GM18519 (cell line): ENCODE results near the gene MED8.
"Not testable (repeated sequence)": the region's sequence is repeated elsewhere in the genome, so short reads cannot be mapped to it uniquely, and the experiment has no call there.

Experiments
- ATAC-seq: cut with Tn5 transposase; IDR thresholded peaks from one replicate; pipeline ENCODE4 v1.9.1; 2021; ENCODE audit warnings: mild to moderate bottlenecking, moderate library complexity; ENCODE audit not compliant: unreplicated experiment, low FRiP score

Gene MED8

GRCh38 chr1:43422995-43423671 is 33.5 kb upstream of the MED8 start:
- no peak for ATAC-seq

GRCh38 chr1:43421976-43422750 is 32.6 kb upstream of the MED8 start:
- ATAC-seq, result no peak

DNA sequence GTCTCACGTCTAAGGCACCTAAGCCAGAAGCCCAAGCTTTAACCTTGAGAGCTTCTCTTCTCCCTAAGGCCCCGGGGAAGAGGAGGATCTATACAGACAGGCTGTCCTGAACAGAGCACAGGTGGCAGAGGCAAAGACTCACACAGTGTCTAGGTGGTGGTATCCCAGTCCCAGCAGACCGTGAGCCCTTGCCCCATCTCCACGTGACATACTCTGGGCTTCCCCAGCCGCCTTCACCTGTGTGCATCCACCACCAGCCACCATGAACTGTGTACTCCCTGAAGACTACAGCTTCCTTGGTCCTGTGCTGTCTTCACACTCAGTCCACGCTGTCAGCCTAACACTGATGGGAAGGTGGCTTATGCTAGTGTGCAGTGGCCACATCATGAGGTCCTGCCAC is 31.8 kb upstream of the MED8 start:
- ATAC-seq, result no peak

- ATAC-seq, result no peak
Measured at GRCh38 chr1:43420874-43421273, 31.3 kb upstream of the MED8 start.

DNA sequence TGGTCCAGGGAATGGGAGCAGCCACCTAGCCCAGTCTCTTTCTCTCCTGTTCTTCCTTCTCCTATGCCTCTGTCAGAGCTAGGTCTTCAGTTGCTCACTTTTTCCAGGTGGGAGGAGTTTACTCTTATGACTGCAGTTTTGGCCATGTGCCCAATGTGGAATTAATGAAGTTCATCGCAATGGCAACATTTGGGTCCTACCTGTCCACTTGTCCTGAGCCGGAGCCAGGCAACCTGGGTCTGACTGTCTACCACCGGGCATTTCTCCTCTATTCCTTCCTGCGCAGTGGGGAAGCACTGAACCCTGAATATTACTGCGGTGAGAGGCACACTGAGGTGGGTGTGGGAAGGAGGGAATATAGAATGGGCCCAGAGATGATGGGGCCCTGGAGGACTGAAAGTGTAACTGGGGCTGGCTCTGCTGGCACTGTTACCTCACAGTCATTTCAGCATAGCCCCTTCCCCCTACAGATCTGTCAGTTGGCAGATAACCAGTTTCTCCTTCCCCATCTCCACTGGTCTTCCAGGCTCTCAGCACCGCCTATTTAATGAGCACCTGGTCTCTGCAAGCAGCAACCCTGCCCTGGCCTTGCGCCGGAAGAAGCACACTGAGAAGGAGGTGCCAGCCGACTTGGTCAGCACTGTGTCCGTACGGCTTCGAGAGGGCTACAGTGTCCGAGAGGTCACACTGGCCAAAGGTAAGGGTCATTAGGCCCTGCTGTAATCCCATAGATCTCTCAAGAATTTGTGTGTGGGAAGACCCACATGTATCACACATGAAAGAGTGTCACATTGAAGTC is 30.2 kb upstream of the MED8 start:
- ATAC-seq, result no peak

DNA sequence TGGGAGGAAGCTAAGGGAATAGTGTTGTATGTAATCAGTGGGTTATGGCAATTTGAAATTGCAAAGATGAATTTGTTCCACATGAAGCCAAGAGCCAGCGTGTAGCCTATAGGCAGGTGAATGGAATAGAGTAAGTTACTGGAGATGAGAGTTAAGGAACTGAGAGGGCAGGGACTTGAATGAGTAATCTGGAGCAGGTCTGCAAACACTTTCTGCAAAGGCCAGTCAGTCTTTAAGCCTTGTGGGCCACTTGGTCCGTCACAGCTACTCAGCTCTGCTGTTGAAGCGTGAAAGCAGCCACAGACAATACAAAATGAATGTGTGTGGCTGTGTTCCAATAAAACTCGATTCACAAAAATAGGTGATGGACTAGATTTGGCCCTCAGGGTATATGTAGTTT is 29.3 kb upstream of the MED8 start:
- ATAC-seq, result no peak

DNA sequence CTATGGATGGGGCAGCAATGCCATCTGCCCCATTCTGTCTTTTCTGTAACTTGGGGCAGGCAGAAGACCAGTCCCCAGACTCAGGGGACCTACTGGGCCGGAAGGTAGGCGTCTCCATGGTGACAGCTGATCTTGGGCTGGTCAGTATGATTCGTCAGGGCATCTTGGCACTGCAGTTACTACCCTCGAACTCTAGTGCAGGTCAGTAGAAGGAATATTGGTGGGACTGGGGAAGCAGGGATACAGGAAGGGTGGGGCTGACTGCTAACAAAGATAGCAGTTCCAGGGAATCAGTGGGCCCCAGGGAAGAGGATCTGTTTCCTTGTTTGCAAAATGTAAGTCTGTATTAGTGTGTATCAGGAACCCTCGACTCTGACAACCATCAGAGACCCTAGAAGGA is 26.3 kb upstream of the MED8 start:
- no peak for ATAC-seq

DNA sequence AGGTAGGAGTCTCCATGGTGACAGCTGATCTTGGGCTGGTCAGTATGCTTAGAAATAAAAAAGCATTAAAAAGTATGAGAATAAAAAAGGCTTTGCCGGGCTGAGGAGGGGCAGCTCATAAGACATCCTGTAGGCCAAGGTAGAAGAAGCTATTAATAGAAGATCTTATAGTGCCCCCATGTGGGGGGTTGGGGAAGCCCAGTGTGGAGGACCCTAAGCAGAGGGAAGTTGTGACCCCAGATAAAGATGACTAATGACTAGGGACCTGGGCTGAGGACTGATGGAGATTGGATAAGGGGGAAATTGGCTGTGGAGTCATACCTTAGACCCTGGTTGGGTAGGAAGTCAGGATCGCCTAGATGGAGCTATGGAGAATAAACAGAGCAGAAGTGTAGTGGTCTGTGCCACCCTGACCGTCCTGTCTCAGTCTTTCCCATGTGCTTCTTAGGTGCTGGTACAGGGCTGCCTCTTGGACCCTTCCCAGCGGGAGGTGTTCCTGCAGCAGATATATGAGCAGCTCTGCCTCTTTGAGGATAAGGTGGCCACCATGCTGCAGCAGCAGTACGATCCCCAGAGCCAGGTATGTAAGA is 25.1 kb upstream of the MED8 start:
- no peak for ATAC-seq

DNA sequence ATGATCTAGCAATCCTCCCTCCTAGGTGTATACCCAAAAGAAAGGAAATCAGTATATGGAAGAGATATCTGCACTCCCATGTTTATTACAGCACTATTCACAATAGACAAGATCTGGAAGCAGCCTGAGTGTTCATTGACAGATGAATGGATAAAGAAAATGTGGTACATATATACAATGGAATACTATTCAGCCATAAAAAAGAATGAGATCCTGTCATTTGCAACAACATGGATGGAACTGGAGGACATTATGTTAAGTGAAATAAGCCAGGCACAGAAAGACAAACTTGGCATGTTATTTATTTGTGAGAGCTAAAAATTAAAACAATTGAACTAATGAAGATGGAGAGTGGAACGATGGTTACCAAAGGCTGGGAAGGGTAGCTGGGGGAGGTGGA is 23.8 kb upstream of the MED8 start:
- not testable (repeated sequence) for ATAC-seq

DNA sequence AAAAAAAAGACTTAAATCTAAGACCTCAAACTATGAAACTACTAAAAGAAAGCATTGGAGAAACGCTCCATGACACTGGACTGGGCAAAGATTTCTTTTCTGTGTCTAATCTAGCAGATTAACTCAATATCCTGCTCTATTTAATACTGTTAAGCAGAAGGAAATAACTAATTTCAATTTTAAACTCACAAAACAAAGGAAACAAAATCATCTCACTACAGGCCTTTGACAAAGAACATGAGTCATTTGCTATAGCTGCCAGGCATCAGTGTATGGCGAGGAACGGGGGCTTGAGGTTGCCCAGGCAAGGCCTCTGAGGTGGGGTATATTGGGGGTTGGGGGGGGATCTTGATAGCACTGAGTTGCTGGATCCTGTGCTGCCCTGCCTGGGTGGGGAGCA is 21.0 kb upstream of the MED8 start:
- no peak for ATAC-seq

GRCh38 chr1:43405876-43406234 is 16.3 kb upstream of the MED8 start:
- no peak for ATAC-seq

DNA sequence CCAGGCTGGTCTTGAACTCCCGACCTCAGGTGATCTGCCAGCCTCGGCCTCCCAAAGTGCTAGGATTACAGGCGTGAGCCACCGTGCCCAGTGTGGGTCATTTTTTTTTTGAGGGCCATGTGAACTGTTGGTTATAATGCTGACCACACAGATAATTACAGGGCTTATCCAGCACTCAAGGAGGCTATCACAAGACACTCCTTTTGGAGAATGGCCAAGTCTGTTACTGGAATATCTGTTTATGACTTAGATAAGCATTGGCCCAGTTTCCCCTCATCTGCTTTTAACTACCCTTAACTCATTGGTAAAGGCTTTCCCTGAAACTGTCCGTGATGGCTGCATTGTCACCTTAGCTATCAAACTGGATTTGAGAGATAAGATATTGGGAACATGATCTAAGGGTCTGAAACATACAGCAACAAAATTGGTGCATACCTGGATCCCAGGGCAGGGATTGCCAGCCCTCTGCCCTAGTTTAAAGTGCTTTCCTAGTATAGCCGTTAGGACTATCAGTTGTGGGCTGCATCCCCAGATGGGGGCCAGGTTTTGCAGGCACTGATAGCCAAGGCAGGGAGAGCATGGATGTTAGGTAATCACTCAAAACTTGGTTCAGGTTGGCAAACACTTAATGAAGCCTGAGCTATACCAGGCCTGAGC is 15.7 kb upstream of the MED8 start:
- no peak for ATAC-seq

- ATAC-seq, result no peak
Measured at GRCh38 chr1:43404353-43404752, 14.8 kb upstream of the MED8 start.

DNA sequence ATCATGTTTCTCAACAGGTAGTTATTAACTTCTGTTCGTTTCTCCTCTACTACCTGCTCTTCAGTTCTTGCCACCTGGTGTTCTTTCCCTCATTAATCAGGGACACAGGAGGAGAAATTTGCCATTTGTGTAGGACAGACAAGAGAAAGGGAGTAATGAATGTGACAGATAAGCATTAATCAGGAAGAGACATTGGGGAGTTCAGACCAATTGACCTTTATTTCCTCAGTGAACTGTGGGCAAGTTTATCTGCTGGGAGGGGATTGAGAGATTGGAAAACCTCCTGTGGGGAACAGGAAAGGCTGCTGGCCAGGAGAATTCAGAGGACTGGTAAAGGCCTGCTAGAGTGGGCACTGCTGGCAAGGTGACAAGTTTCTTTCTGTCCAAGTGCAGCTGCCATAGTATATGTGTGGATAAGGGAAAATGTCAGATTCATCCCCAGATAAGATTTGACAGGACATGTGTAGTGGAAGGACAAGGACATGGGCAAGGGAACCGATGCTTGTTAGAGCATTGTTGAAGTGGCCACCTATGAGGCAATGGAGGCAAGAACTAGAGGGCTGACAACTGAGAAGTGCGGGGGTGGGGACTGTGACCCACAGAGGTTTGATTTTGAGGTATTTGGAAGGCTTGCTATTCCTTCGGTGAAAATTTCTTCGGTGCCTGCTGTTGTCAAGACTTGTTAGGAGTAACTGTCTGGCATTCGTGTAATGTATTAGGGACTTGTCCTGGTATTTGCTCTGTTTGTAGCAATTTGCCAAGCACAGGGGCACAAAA is 12.7 kb upstream of the MED8 start:
- ATAC-seq, result no peak

DNA sequence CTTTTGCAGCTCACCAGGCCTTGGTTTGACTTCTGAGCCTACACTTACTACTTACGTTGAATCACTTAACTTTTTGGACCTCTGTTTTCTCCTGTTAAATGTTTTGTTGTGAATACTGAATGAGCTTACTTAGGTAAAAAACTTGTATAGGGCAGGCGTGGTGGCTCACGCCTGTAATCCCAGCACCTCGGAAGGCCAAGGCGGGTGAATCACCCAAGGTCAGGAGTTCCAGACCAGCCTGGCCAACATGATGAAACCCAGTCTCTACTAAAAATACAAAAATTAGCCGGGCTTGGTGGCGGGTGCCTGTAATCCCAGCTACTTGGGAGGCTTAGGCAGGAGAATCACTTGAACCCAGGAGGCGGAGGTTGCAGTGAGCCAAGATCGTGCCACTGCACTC is 10.8 kb upstream of the MED8 start:
- ATAC-seq, result not testable (repeated sequence)

DNA sequence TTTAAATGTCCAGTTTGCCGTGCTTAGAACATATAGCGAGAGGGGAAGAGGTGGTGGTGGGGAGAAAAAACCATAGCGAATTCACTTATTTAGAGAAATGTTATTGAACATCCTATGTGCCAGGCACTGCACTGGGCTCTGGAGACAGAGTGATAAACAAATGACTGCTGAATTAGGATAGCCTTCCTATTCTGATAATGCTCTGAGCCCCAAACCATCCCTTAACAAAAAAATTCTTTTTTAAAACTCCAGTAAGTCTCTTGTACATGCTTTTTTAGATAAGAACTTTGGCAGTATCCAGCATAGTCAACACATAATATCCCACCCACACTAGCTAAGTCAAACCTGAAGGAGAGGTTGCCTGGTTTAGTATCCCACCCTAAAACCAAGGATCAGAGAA is 8.6 kb upstream of the MED8 start:
- no peak for ATAC-seq

GRCh38 chr1:43396059-43396458 is 6.5 kb upstream of the MED8 start:
- no peak for ATAC-seq

- ATAC-seq, result no peak
Measured at GRCh38 chr1:43395523-43395922, 5.9 kb upstream of the MED8 start.

DNA sequence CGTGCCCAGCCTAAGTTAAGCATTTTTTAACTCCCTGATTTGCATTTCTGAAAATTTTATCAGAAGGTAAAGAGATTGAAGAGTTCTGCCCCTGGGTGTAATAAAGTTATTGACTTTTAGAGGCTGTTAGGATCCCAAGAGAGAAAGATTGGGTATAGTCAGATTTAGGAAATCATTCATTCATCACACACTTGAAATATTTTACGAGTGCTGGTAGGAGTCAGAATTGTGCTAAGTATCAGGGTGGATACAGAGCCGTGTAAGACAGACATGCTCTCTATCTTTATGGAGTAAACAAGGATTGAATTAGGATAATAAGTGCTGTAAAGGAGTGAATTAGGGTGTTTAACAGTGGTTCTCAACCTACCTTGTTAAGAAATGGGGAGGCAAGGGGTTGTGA is 3.1 kb upstream of the MED8 start:
- ATAC-seq, result no peak

- ATAC-seq, result no peak
Measured at GRCh38 chr1:43388613-43389012, 987 bp downstream of the MED8 start.
